Measurements from ENCODE around the gene VSIG4.

- TF ChIP-seq CTCF (IDR thresholded peaks at IDR 0.05) (no peak), POLR2A (IDR thresholded peaks at IDR 0.05) (no peak)
These were observed 45.9 kb downstream of the VSIG4 start for GRCh38 chrX:65993915-65994460.
